ENCODE data around the gene TMCC3.
"Not testable (repeated sequence)": the region's sequence is repeated elsewhere in the genome, so short reads cannot be mapped to it uniquely, and the experiment has no call there.

Gene TMCC3

GRCh38 chr12:94650143-94651056, at the start of gene TMCC3:
TSS of gene TMCC3 (minus strand) at chr12:94650557. CDS start at chr12:94650430, 127 bp downstream.
- DNase-seq = no peak

- no peak for DNase-seq
Measured at GRCh38 chr12:94699801-94700200, 49.4 kb upstream of the TMCC3 start.

- DNase-seq = no peak
Measured at GRCh38 chr12:94698578-94698977, 48.2 kb upstream of the TMCC3 start.

- DNase-seq = no peak
Measured at GRCh38 chr12:94697631-94698030, 47.3 kb upstream of the TMCC3 start.

- DNase-seq = no peak
Measured at GRCh38 chr12:94694732-94695131, 44.4 kb upstream of the TMCC3 start.

GRCh38 chr12:94692826-94693225, 42.5 kb upstream of the TMCC3 start:
- not testable (repeated sequence) for DNase-seq

GRCh38 chr12:94690198-94690771, 39.9 kb upstream of the TMCC3 start:
- no peak for DNase-seq

- no peak for DNase-seq
Measured at GRCh38 chr12:94689646-94690036, 39.3 kb upstream of the TMCC3 start.

GRCh38 chr12:94689002-94689645, 38.8 kb upstream of the TMCC3 start:
- DNase-seq = no peak

GRCh38 chr12:94687891-94688290, 37.5 kb upstream of the TMCC3 start:
- DNase-seq = no peak

GRCh38 chr12:94686834-94687628, 36.7 kb upstream of the TMCC3 start:
- DNase-seq = no peak

GRCh38 chr12:94684416-94685142, 34.2 kb upstream of the TMCC3 start:
- DNase-seq = no peak

GRCh38 chr12:94679554-94680195, 29.3 kb upstream of the TMCC3 start:
- DNase-seq = no peak

GRCh38 chr12:94678849-94679248, 28.5 kb upstream of the TMCC3 start:
- no peak for DNase-seq

- no peak for DNase-seq
Measured at GRCh38 chr12:94678379-94678778, 28.0 kb upstream of the TMCC3 start.

- DNase-seq = no peak
Measured at GRCh38 chr12:94677778-94678177, 27.4 kb upstream of the TMCC3 start.

- DNase-seq = no peak
Measured at GRCh38 chr12:94676922-94677321, 26.6 kb upstream of the TMCC3 start.

GRCh38 chr12:94676031-94676641, 25.8 kb upstream of the TMCC3 start:
- no peak for DNase-seq

GRCh38 chr12:94674835-94675234, 24.5 kb upstream of the TMCC3 start:
- DNase-seq = no peak

GRCh38 chr12:94674051-94674451, 23.7 kb upstream of the TMCC3 start:
- DNase-seq = no peak

- no peak for DNase-seq
Measured at GRCh38 chr12:94673496-94673895, 23.1 kb upstream of the TMCC3 start.

Measured in kidney glomerular epithelial cell (primary cell).